Kidney capillary endothelial cell (primary cell): ENCODE data around the gene DIS3L2.

Source experiments
- DNase-seq: peaks from one replicate; pipeline ENCODE4 v3.0.0-alpha.2; 2018; ENCODE audit warnings: low spot score

The DIS3L2 gene

GRCh38 chr2:232184346-232184745, 222.8 kb downstream of the DIS3L2 start:
- no peak for DNase-seq

- no peak for DNase-seq
Measured at GRCh38 chr2:232190796-232191195, 229.3 kb downstream of the DIS3L2 start.

GRCh38 chr2:232195487-232195886, 234.0 kb downstream of the DIS3L2 start:
- no peak for DNase-seq

- DNase-seq: no peak
Measured at GRCh38 chr2:232196802-232197201, 235.3 kb downstream of the DIS3L2 start.

- DNase-seq: no peak
Measured at GRCh38 chr2:232200195-232200594, 238.7 kb downstream of the DIS3L2 start.

GRCh38 chr2:232203166-232203891, 241.8 kb downstream of the DIS3L2 start:
- DNase-seq: no peak

- no peak for DNase-seq
Measured at GRCh38 chr2:232203936-232204335, 242.4 kb downstream of the DIS3L2 start.

- DNase-seq: no peak
Measured at GRCh38 chr2:232204457-232204931, 243.0 kb downstream of the DIS3L2 start.

GRCh38 chr2:232207174-232207573, 245.7 kb downstream of the DIS3L2 start:
- DNase-seq: no peak

GRCh38 chr2:232210306-232210705, 248.8 kb downstream of the DIS3L2 start:
- DNase-seq: no peak

- no peak for DNase-seq
Measured at GRCh38 chr2:232211743-232212686, 250.5 kb downstream of the DIS3L2 start.

- no peak for DNase-seq
Measured at GRCh38 chr2:232213176-232213575, 251.7 kb downstream of the DIS3L2 start.

- no peak for DNase-seq
Measured at GRCh38 chr2:232214053-232214452, 252.5 kb downstream of the DIS3L2 start.

GRCh38 chr2:232216028-232216427, 254.5 kb downstream of the DIS3L2 start:
- no peak for DNase-seq

- no peak for DNase-seq
Measured at GRCh38 chr2:232218778-232219495, 257.4 kb downstream of the DIS3L2 start.

- no peak for DNase-seq
Measured at GRCh38 chr2:232219496-232219870, 258.0 kb downstream of the DIS3L2 start.

GRCh38 chr2:232219932-232220331, 258.4 kb downstream of the DIS3L2 start:
- no peak for DNase-seq

GRCh38 chr2:232225429-232225828, 263.9 kb downstream of the DIS3L2 start:
- no peak for DNase-seq

- no peak for DNase-seq
Measured at GRCh38 chr2:232225895-232226294, 264.4 kb downstream of the DIS3L2 start.

- DNase-seq: no peak
Measured at GRCh38 chr2:232228332-232228731, 266.8 kb downstream of the DIS3L2 start.

GRCh38 chr2:232228971-232229894, 267.7 kb downstream of the DIS3L2 start:
- no peak for DNase-seq
